ENCODE measurements around the gene FPR2.

DNA sequence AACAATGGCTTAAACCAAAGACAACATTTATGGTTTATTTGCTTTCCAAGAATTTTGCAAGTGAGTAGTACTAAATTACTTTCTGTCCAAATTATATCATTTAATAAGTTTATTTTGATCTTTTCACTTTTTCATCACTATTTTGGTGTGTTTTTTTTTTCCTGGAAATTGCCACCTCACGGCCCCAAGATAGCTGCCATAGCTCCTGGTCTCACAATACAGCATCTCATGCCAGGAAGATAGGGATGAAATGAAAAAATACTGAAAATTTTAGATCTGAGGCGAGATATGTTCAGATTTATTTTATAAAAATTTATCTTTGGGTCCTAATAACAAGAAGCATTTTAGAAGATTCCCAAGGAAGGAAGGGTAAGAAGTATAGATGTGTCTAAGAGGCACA lies 27.0 kb downstream of the FPR2 start:
- TF ChIP-seq, protein P1, sequence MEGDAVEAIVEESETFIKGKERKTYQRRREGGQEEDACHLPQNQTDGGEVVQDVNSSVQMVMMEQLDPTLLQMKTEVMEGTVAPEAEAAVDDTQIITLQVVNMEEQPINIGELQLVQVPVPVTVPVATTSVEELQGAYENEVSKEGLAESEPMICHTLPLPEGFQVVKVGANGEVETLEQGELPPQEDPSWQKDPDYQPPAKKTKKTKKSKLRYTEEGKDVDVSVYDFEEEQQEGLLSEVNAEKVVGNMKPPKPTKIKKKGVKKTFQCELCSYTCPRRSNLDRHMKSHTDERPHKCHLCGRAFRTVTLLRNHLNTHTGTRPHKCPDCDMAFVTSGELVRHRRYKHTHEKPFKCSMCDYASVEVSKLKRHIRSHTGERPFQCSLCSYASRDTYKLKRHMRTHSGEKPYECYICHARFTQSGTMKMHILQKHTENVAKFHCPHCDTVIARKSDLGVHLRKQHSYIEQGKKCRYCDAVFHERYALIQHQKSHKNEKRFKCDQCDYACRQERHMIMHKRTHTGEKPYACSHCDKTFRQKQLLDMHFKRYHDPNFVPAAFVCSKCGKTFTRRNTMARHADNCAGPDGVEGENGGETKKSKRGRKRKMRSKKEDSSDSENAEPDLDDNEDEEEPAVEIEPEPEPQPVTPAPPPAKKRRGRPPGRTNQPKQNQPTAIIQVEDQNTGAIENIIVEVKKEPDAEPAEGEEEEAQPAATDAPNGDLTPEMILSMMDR (IDR thresholded peaks at IDR 0.05), result no peak
- no peak for TF ChIP-seq ZFX (IDR thresholded peaks at IDR 0.05; ENCODE audit: borderline replicate concordance)
